ENCODE results near the gene CDH4.
A peak's percentile ranks its signal among the peaks of the same experiment; 100 is the strongest.
"Not testable (repeated sequence)": the region's sequence is repeated elsewhere in the genome, so short reads cannot be mapped to it uniquely, and the experiment has no call there.

Gene CDH4

DNA sequence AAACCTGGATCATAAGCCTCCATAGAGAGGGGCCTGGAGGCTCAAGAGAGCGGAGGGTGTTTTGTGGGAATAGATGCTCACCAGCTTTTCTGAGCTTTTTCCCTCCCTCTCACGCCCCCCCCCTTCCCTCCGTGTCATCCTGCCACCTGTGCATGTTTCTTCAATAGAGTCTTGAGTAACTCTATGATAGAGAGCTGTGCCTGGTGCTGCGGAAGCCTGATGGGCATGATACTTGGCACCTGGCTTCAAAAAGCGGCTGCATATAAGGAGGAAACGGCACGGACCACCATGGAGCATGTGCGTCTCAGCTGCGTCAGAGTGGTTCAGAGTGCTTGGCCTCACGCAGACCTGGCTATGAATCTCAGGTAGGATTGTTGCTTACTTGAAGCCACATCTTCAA, 198.9 kb downstream of the CDH4 start:
- H3K4me3 ChIP-seq (ENCODE audit: low read length), result no peak overlapping the region
- H3K79me1 ChIP-seq (ENCODE audit: low read length), result no peaks in the 10 kb centered on the region
- peaks cover 13% of the 10 kb centered on the region for H3K4me1 ChIP-seq (ENCODE audit: control insufficient read depth, low read depth, low read length)
- no CpG with 5 or more reads among the region's 10 CpGs for WGBS (ENCODE audit: extremely low coverage, insufficient coverage, low lambda C conversion rate)
- no peak overlapping the region for H3K56ac ChIP-seq (ENCODE audit: low read length)
- H3K27me3 ChIP-seq (ENCODE audit: insufficient read depth, low read length, poor library complexity), result no peaks in the 10 kb centered on the region
- no peak overlapping the region for H2BK120ac ChIP-seq (ENCODE audit: low read depth, low read length)
- no peak for DNase-seq
- H3K23ac ChIP-seq (ENCODE audit: low read length), result no peak overlapping the region
- H2BK15ac ChIP-seq (replicated peaks; ENCODE audit: low read depth), result peak overlapping the region; percentile 61
- no peak overlapping the region for H3K4me2 ChIP-seq (ENCODE audit: low read length)
- no peak overlapping the region for H2BK5ac ChIP-seq (ENCODE audit: low read length)
- no peak overlapping the region for H3K4ac ChIP-seq (ENCODE audit: low read depth, low read length)
- no peak overlapping the region for H3K9ac ChIP-seq (ENCODE audit: low read length)
- H3K79me2 ChIP-seq (ENCODE audit: control insufficient read depth, insufficient read depth, low read length), result no peaks in the 10 kb centered on the region
- H4K5ac ChIP-seq (ENCODE audit: low read length), result no peak overlapping the region
- H3K36me3 ChIP-seq (ENCODE audit: control insufficient read depth, insufficient read depth, low read length), result no peaks in the 10 kb centered on the region
- H3K27ac ChIP-seq (ENCODE audit: low read depth, low read length), result no peak overlapping the region
- no peak overlapping the region for H4K8ac ChIP-seq (ENCODE audit: low read depth, low read length)
- no peak overlapping the region for H2AK5ac ChIP-seq (ENCODE audit: low read length)
- peak overlapping the region; percentile 65 for H3K18ac ChIP-seq (ENCODE audit: low read length)

DNA sequence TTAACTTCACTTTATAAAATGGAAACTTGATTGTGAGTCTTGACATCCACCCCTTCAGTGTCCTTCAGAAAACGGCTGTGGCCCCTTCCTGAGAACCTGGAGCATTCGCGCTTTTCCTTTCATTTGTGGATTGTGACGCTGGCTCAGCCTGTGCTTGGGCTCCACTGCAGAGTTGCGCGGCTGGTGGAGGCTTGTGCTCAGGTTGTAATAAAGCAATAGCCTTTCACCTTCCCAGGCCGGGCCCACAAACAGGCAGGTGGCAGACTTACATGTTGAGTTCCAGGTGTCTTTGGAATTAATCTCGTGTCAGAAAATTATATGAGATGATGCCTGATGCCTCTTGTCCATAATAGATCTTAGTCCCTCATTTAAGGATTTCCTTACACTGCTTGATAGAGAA, 199.9 kb downstream of the CDH4 start:
- Histone ChIP-seq H4K8ac (ENCODE audit: low read depth, low read length) (no peak overlapping the region), H3K27ac (ENCODE audit: low read depth, low read length) (no peak overlapping the region), H3K27me3 (ENCODE audit: insufficient read depth, low read length, poor library complexity) (no peaks in the 10 kb centered on the region), H2BK5ac (ENCODE audit: low read length) (no peak overlapping the region), H2BK120ac (ENCODE audit: low read depth, low read length) (no peak overlapping the region), H3K56ac (ENCODE audit: low read length) (no peak overlapping the region), H3K4me2 (ENCODE audit: low read length) (no peak overlapping the region), H3K4ac (ENCODE audit: low read depth, low read length) (no peak overlapping the region), H3K9ac (ENCODE audit: low read length) (no peak overlapping the region), H4K5ac (ENCODE audit: low read length) (no peak overlapping the region), H3K4me1 (ENCODE audit: control insufficient read depth, low read depth, low read length) (peaks cover 13% of the 10 kb centered on the region), H3K18ac (ENCODE audit: low read length) (no peak overlapping the region), H3K79me2 (ENCODE audit: control insufficient read depth, insufficient read depth, low read length) (no peaks in the 10 kb centered on the region), H2BK15ac (replicated peaks; ENCODE audit: low read depth) (no peak overlapping the region), H3K36me3 (ENCODE audit: control insufficient read depth, insufficient read depth, low read length) (no peaks in the 10 kb centered on the region), H3K23ac (ENCODE audit: low read length) (no peak overlapping the region), H2AK5ac (ENCODE audit: low read length) (no peak overlapping the region), H3K4me3 (ENCODE audit: low read length) (no peak overlapping the region), H3K79me1 (ENCODE audit: low read length) (no peaks in the 10 kb centered on the region)
- no peak for DNase-seq
- no CpG with 5 or more reads among the region's 8 CpGs for WGBS (ENCODE audit: extremely low coverage, insufficient coverage, low lambda C conversion rate)

DNA sequence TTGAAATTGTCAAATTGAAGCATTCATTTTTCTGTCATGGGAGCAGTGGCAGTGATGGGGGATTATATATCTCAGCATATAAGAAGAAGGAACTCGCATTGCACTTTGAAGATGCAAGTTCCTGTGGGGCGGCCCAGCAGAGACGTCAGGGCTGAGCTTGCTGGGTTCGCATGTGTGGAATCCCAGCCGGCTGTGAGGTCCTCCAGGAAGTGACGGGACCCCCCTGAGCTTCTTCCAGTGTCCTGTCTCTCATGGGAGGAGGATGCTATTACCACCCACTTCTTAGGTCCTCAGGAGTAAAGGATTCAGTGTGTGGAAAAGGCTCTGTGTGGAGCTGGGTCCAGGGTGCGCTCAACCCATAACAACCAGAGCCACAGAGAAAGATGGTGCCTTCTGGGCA, 201.2 kb downstream of the CDH4 start:
- Histone ChIP-seq H3K18ac (ENCODE audit: low read length) (no peak overlapping the region), H3K27ac (ENCODE audit: low read depth, low read length) (no peak overlapping the region), H3K4me2 (ENCODE audit: low read length) (no peak overlapping the region), H3K27me3 (ENCODE audit: insufficient read depth, low read length, poor library complexity) (no peaks in the 10 kb centered on the region), H3K4me3 (ENCODE audit: low read length) (no peak overlapping the region), H2BK15ac (replicated peaks; ENCODE audit: low read depth) (no peak overlapping the region), H2AK5ac (ENCODE audit: low read length) (no peak overlapping the region), H4K5ac (ENCODE audit: low read length) (no peak overlapping the region), H2BK5ac (ENCODE audit: low read length) (no peak overlapping the region), H2BK120ac (ENCODE audit: low read depth, low read length) (no peak overlapping the region), H3K36me3 (ENCODE audit: control insufficient read depth, insufficient read depth, low read length) (no peaks in the 10 kb centered on the region), H4K8ac (ENCODE audit: low read depth, low read length) (no peak overlapping the region), H3K4ac (ENCODE audit: low read depth, low read length) (no peak overlapping the region), H3K9ac (ENCODE audit: low read length) (no peak overlapping the region), H3K23ac (ENCODE audit: low read length) (no peak overlapping the region), H3K4me1 (ENCODE audit: control insufficient read depth, low read depth, low read length) (peaks cover 11% of the 10 kb centered on the region), H3K79me2 (ENCODE audit: control insufficient read depth, insufficient read depth, low read length) (no peaks in the 10 kb centered on the region), H3K56ac (ENCODE audit: low read length) (peak overlapping the region; percentile 2), H3K79me1 (ENCODE audit: low read length) (peaks cover under 1% of the 10 kb centered on the region)
- WGBS (ENCODE audit: extremely low coverage, insufficient coverage, low lambda C conversion rate), result no CpG with 5 or more reads among the region's 7 CpGs
- peak; percentile 60 for DNase-seq

DNA sequence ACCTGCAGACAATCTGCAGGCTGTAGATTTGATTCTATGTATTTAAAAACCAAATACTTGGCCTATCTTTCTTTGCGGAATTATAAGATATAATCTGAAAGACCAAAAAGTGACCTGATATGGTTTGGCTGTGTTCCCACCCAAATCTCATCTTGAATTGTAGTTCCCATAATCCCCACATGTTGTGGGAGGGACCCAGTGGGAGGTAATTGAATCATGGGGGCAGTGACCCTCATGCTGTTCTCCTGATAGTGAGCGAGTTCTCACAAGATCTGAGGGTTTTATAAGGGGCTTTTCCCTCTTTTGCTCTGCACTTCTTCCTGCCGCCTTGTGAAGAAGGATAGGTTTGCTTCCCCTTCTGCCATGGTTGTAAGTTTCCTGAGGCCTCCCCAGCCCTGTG, 201.6 kb downstream of the CDH4 start:
- H2AK5ac ChIP-seq (ENCODE audit: low read length); H3K27ac ChIP-seq (ENCODE audit: low read depth, low read length); H3K4me2 ChIP-seq (ENCODE audit: low read length); H3K23ac ChIP-seq (ENCODE audit: low read length); H4K8ac ChIP-seq (ENCODE audit: low read depth, low read length); H3K79me1 ChIP-seq (ENCODE audit: low read length); H3K36me3 ChIP-seq (ENCODE audit: control insufficient read depth, insufficient read depth, low read length); H2BK120ac ChIP-seq (ENCODE audit: low read depth, low read length); H4K5ac ChIP-seq (ENCODE audit: low read length); H2BK15ac ChIP-seq (replicated peaks; ENCODE audit: low read depth); H3K9ac ChIP-seq (ENCODE audit: low read length); H3K4ac ChIP-seq (ENCODE audit: low read depth, low read length); H3K4me3 ChIP-seq (ENCODE audit: low read length); H2BK5ac ChIP-seq (ENCODE audit: low read length); H3K79me2 ChIP-seq (ENCODE audit: control insufficient read depth, insufficient read depth, low read length); H3K27me3 ChIP-seq (ENCODE audit: insufficient read depth, low read length, poor library complexity); DNase-seq; H3K4me1 ChIP-seq (ENCODE audit: control insufficient read depth, low read depth, low read length): not testable (repeated sequence)
- WGBS (ENCODE audit: extremely low coverage, insufficient coverage, low lambda C conversion rate), result no CpG with 5 or more reads among the region's 3 CpGs
- peak overlapping the region; percentile 45 for H3K18ac ChIP-seq (ENCODE audit: low read length)
- peak overlapping the region; percentile 76 for H3K56ac ChIP-seq (ENCODE audit: low read length)

DNA sequence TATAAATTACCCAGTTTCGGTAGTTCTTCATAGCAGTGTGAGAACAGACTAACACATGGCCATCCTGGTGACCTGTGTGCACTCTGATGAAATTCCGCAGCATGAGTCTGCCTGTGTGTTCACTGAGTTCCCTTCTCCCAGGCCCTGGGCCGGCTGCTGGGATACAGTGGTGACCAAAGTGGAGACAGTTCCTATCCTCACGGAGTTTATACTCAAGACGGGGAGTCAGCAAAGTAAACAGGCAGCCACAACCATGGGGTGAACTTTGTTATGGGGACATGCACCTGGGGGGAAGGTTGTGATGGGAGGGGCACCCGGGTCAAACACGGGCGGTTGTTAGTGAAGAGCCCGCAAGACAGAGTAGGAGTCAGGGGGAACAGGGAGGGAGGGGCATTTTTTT, 202.0 kb downstream of the CDH4 start:
- no peak overlapping the region for H2BK120ac ChIP-seq (ENCODE audit: low read depth, low read length)
- peak overlapping the region; percentile 20 for H3K9ac ChIP-seq (ENCODE audit: low read length)
- peaks cover 5% of the 10 kb centered on the region for H3K4me1 ChIP-seq (ENCODE audit: control insufficient read depth, low read depth, low read length)
- peak overlapping the region; percentile 67 for H2BK5ac ChIP-seq (ENCODE audit: low read length)
- H2BK15ac ChIP-seq (replicated peaks; ENCODE audit: low read depth), result no peak overlapping the region
- DNase-seq, result no peak
- no peak overlapping the region for H2AK5ac ChIP-seq (ENCODE audit: low read length)
- H3K4me2 ChIP-seq (ENCODE audit: low read length), result no peak overlapping the region
- no peaks in the 10 kb centered on the region for H3K27me3 ChIP-seq (ENCODE audit: insufficient read depth, low read length, poor library complexity)
- H4K8ac ChIP-seq (ENCODE audit: low read depth, low read length), result no peak overlapping the region
- no peaks in the 10 kb centered on the region for H3K79me2 ChIP-seq (ENCODE audit: control insufficient read depth, insufficient read depth, low read length)
- H3K4me3 ChIP-seq (ENCODE audit: low read length), result no peak overlapping the region
- no peaks in the 10 kb centered on the region for H3K36me3 ChIP-seq (ENCODE audit: control insufficient read depth, insufficient read depth, low read length)
- H3K56ac ChIP-seq (ENCODE audit: low read length), result peak overlapping the region; percentile 76
- H3K4ac ChIP-seq (ENCODE audit: low read depth, low read length), result peak overlapping the region; percentile 44
- WGBS (ENCODE audit: extremely low coverage, insufficient coverage, low lambda C conversion rate), result no CpG with 5 or more reads among the region's 9 CpGs
- H3K79me1 ChIP-seq (ENCODE audit: low read length), result peaks cover 3% of the 10 kb centered on the region
- no peak overlapping the region for H3K27ac ChIP-seq (ENCODE audit: low read depth, low read length)
- H4K5ac ChIP-seq (ENCODE audit: low read length), result no peak overlapping the region
- H3K18ac ChIP-seq (ENCODE audit: low read length), result peak overlapping the region; percentile 45
- no peak overlapping the region for H3K23ac ChIP-seq (ENCODE audit: low read length)

DNA sequence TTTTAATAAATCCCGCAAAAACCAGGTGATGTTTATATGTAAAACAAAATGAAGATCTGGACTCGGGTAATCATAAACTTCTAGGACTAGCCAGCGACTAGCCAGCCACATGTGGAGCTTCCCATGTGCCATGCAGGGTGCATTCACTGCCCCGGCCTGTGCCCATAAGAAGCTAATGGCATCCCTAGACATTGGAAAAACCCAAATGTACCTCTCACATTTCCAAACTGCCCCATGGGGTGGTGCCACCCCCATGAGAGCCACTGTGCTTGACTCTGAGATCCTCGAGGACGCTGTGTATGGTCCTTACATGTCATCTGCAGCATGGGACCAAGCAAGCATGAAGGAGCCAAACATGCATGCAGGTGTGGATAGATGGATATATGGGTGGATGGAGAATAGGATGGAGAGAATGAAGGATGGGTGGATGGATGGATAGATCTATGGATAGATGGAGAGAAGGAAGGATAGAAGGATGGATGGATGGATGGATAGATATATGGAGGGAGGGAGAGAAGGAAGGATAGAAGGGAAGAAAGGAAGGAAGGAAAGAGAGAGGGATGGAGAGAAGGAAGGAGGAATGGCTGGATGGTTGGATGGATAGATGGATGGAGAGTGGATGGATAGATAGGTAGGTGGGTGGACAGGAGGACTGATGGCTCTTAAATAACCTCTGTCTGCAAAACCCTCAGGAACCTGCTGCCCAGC, 203.6 kb downstream of the CDH4 start:
- peaks cover 5% of the 10 kb centered on the region for H3K4me1 ChIP-seq (ENCODE audit: control insufficient read depth, low read depth, low read length)
- no peak overlapping the region for H3K27ac ChIP-seq (ENCODE audit: low read depth, low read length)
- H3K36me3 ChIP-seq (ENCODE audit: control insufficient read depth, insufficient read depth, low read length), result no peaks in the 10 kb centered on the region
- DNase-seq, result no peak
- H3K4me2 ChIP-seq (ENCODE audit: low read length), result no peak overlapping the region
- H3K79me1 ChIP-seq (ENCODE audit: low read length), result peaks cover 3% of the 10 kb centered on the region
- no peak overlapping the region for H2BK120ac ChIP-seq (ENCODE audit: low read depth, low read length)
- H2BK5ac ChIP-seq (ENCODE audit: low read length), result no peak overlapping the region
- no peaks in the 10 kb centered on the region for H3K79me2 ChIP-seq (ENCODE audit: control insufficient read depth, insufficient read depth, low read length)
- no peak overlapping the region for H2BK15ac ChIP-seq (replicated peaks; ENCODE audit: low read depth)
- no peaks in the 10 kb centered on the region for H3K27me3 ChIP-seq (ENCODE audit: insufficient read depth, low read length, poor library complexity)
- H4K5ac ChIP-seq (ENCODE audit: low read length), result no peak overlapping the region
- no peak overlapping the region for H3K4ac ChIP-seq (ENCODE audit: low read depth, low read length)
- H4K8ac ChIP-seq (ENCODE audit: low read depth, low read length), result no peak overlapping the region
- no peak overlapping the region for H3K9ac ChIP-seq (ENCODE audit: low read length)
- no peak overlapping the region for H2AK5ac ChIP-seq (ENCODE audit: low read length)
- H3K23ac ChIP-seq (ENCODE audit: low read length), result no peak overlapping the region
- H3K4me3 ChIP-seq (ENCODE audit: low read length), result no peak overlapping the region
- H3K18ac ChIP-seq (ENCODE audit: low read length), result no peak overlapping the region
- no peak overlapping the region for H3K56ac ChIP-seq (ENCODE audit: low read length)
- no CpG with 5 or more reads among the region's 6 CpGs for WGBS (ENCODE audit: extremely low coverage, insufficient coverage, low lambda C conversion rate)

Measured in mesendoderm (in vitro differentiated cells).